ENCODE data around the gene PRKRIP1.

Gene PRKRIP1

GRCh38 chr7:102416406-102416805 lies 20.2 kb downstream of the PRKRIP1 start:
- no peaks in the 10 kb centered on the region for H3K27me3 ChIP-seq (ENCODE audit: insufficient read depth, low read length)
- H3K27ac ChIP-seq (ENCODE audit: low read depth, low read length), result no peak overlapping the region
- no peak overlapping the region for H3K4me3 ChIP-seq (ENCODE audit: low read depth, low read length)
- H3K4me1 ChIP-seq (ENCODE audit: control insufficient read depth, insufficient read depth, low read length, unreplicated experiment), result no peaks in the 10 kb centered on the region
- H3K36me3 ChIP-seq (ENCODE audit: insufficient read depth, low read length), result peaks cover 8% of the 10 kb centered on the region
- no peaks in the 10 kb centered on the region for H3K79me2 ChIP-seq (ENCODE audit: control insufficient read depth, insufficient read depth, low read length, unreplicated experiment)
- H2AFZ ChIP-seq (ENCODE audit: low read length, unreplicated experiment), result no peak overlapping the region

GRCh38 chr7:102417105-102417504 lies 20.9 kb downstream of the PRKRIP1 start:
- H2AFZ ChIP-seq (ENCODE audit: low read length, unreplicated experiment), result no peak overlapping the region
- H3K4me3 ChIP-seq (ENCODE audit: low read depth, low read length), result no peak overlapping the region
- H3K27ac ChIP-seq (ENCODE audit: low read depth, low read length), result no peak overlapping the region
- H3K79me2 ChIP-seq (ENCODE audit: control insufficient read depth, insufficient read depth, low read length, unreplicated experiment), result no peaks in the 10 kb centered on the region
- H3K36me3 ChIP-seq (ENCODE audit: insufficient read depth, low read length), result peaks cover 8% of the 10 kb centered on the region
- H3K27me3 ChIP-seq (ENCODE audit: insufficient read depth, low read length), result no peaks in the 10 kb centered on the region
- H3K4me1 ChIP-seq (ENCODE audit: control insufficient read depth, insufficient read depth, low read length, unreplicated experiment), result no peaks in the 10 kb centered on the region

- no peaks in the 10 kb centered on the region for H3K4me1 ChIP-seq (ENCODE audit: control insufficient read depth, insufficient read depth, low read length, unreplicated experiment)
- no peaks in the 10 kb centered on the region for H3K79me2 ChIP-seq (ENCODE audit: control insufficient read depth, insufficient read depth, low read length, unreplicated experiment)
- H3K27me3 ChIP-seq (ENCODE audit: insufficient read depth, low read length), result no peaks in the 10 kb centered on the region
- H3K27ac ChIP-seq (ENCODE audit: low read depth, low read length), result no peak overlapping the region
- no peak overlapping the region for H2AFZ ChIP-seq (ENCODE audit: low read length, unreplicated experiment)
- H3K4me3 ChIP-seq (ENCODE audit: low read depth, low read length), result no peak overlapping the region
- H3K36me3 ChIP-seq (ENCODE audit: insufficient read depth, low read length), result peaks cover 8% of the 10 kb centered on the region
Observed at GRCh38 chr7:102418592-102418991, 22.4 kb downstream of the PRKRIP1 start.

GRCh38 chr7:102421706-102422240 lies 25.6 kb downstream of the PRKRIP1 start:
- Histone ChIP-seq H3K4me1 (ENCODE audit: control insufficient read depth, insufficient read depth, low read length, unreplicated experiment) (no peaks in the 10 kb centered on the region), H3K36me3 (ENCODE audit: insufficient read depth, low read length) (peaks cover 10% of the 10 kb centered on the region), H3K79me2 (ENCODE audit: control insufficient read depth, insufficient read depth, low read length, unreplicated experiment) (no peaks in the 10 kb centered on the region), H3K27ac (ENCODE audit: low read depth, low read length) (no peak overlapping the region), H2AFZ (ENCODE audit: low read length, unreplicated experiment) (no peak overlapping the region), H3K27me3 (ENCODE audit: insufficient read depth, low read length) (no peaks in the 10 kb centered on the region), H3K4me3 (ENCODE audit: low read depth, low read length) (no peak overlapping the region)

GRCh38 chr7:102424129-102424551 lies 28.0 kb downstream of the PRKRIP1 start:
- no peak overlapping the region for H2AFZ ChIP-seq (ENCODE audit: low read length, unreplicated experiment)
- H3K27me3 ChIP-seq (ENCODE audit: insufficient read depth, low read length), result no peaks in the 10 kb centered on the region
- no peaks in the 10 kb centered on the region for H3K4me1 ChIP-seq (ENCODE audit: control insufficient read depth, insufficient read depth, low read length, unreplicated experiment)
- peaks cover 6% of the 10 kb centered on the region for H3K36me3 ChIP-seq (ENCODE audit: insufficient read depth, low read length)
- H3K79me2 ChIP-seq (ENCODE audit: control insufficient read depth, insufficient read depth, low read length, unreplicated experiment), result no peaks in the 10 kb centered on the region
- no peak overlapping the region for H3K27ac ChIP-seq (ENCODE audit: low read depth, low read length)
- no peak overlapping the region for H3K4me3 ChIP-seq (ENCODE audit: low read depth, low read length)

GRCh38 chr7:102424787-102425218 lies 28.6 kb downstream of the PRKRIP1 start:
- Histone ChIP-seq H3K79me2 (ENCODE audit: control insufficient read depth, insufficient read depth, low read length, unreplicated experiment) (no peaks in the 10 kb centered on the region), H3K4me1 (ENCODE audit: control insufficient read depth, insufficient read depth, low read length, unreplicated experiment) (no peaks in the 10 kb centered on the region), H3K27ac (ENCODE audit: low read depth, low read length) (no peak overlapping the region), H3K4me3 (ENCODE audit: low read depth, low read length) (no peak overlapping the region), H3K36me3 (ENCODE audit: insufficient read depth, low read length) (peaks cover 6% of the 10 kb centered on the region; the same call in 1 of the 2 replicates), H3K27me3 (ENCODE audit: insufficient read depth, low read length) (no peaks in the 10 kb centered on the region), H2AFZ (ENCODE audit: low read length, unreplicated experiment) (no peak overlapping the region)

GRCh38 chr7:102425639-102426267 lies 29.6 kb downstream of the PRKRIP1 start:
- Histone ChIP-seq H3K4me1 (ENCODE audit: control insufficient read depth, insufficient read depth, low read length, unreplicated experiment) (no peaks in the 10 kb centered on the region), H3K4me3 (ENCODE audit: low read depth, low read length) (no peak overlapping the region), H3K27ac (ENCODE audit: low read depth, low read length) (no peak overlapping the region), H3K36me3 (ENCODE audit: insufficient read depth, low read length) (peaks cover 6% of the 10 kb centered on the region; the same call in 1 of the 2 replicates), H3K79me2 (ENCODE audit: control insufficient read depth, insufficient read depth, low read length, unreplicated experiment) (no peaks in the 10 kb centered on the region), H3K27me3 (ENCODE audit: insufficient read depth, low read length) (no peaks in the 10 kb centered on the region), H2AFZ (ENCODE audit: low read length, unreplicated experiment) (no peak overlapping the region)

GRCh38 chr7:102426268-102427018 lies 30.3 kb downstream of the PRKRIP1 start:
- no peak overlapping the region for H3K27ac ChIP-seq (ENCODE audit: low read depth, low read length)
- H3K4me3 ChIP-seq (ENCODE audit: low read depth, low read length), result no peak overlapping the region
- no peaks in the 10 kb centered on the region for H3K4me1 ChIP-seq (ENCODE audit: control insufficient read depth, insufficient read depth, low read length, unreplicated experiment)

GRCh38 chr7:102427019-102427405 lies 30.8 kb downstream of the PRKRIP1 start:
- Histone ChIP-seq H3K4me1 (ENCODE audit: control insufficient read depth, insufficient read depth, low read length, unreplicated experiment) (no peaks in the 10 kb centered on the region), H2AFZ (ENCODE audit: low read length, unreplicated experiment) (no peak overlapping the region), H3K27ac (ENCODE audit: low read depth, low read length) (no peak overlapping the region), H3K79me2 (ENCODE audit: control insufficient read depth, insufficient read depth, low read length, unreplicated experiment) (no peaks in the 10 kb centered on the region), H3K4me3 (ENCODE audit: low read depth, low read length) (no peak overlapping the region), H3K27me3 (ENCODE audit: insufficient read depth, low read length) (no peaks in the 10 kb centered on the region), H3K36me3 (ENCODE audit: insufficient read depth, low read length) (peaks cover 6% of the 10 kb centered on the region; the same call in 1 of the 2 replicates)

More at GRCh38 chr7:102426268-102427018, 30.3 kb downstream of the PRKRIP1 start:
- Histone ChIP-seq H3K79me2 (ENCODE audit: control insufficient read depth, insufficient read depth, low read length, unreplicated experiment) (no peaks in the 10 kb centered on the region), H3K36me3 (ENCODE audit: insufficient read depth, low read length) (peaks cover 6% of the 10 kb centered on the region; the same call in 1 of the 2 replicates), H3K27me3 (ENCODE audit: insufficient read depth, low read length) (no peaks in the 10 kb centered on the region), H2AFZ (ENCODE audit: low read length, unreplicated experiment) (no peak overlapping the region)

GRCh38 chr7:102429141-102429899 lies 33.2 kb downstream of the PRKRIP1 start:
- H3K4me1 ChIP-seq (ENCODE audit: control insufficient read depth, insufficient read depth, low read length, unreplicated experiment), result peaks cover 6% of the 10 kb centered on the region
- peaks cover 4% of the 10 kb centered on the region for H3K79me2 ChIP-seq (ENCODE audit: control insufficient read depth, insufficient read depth, low read length, unreplicated experiment)
- H3K36me3 ChIP-seq (ENCODE audit: insufficient read depth, low read length), result peaks cover 6% of the 10 kb centered on the region; the same call in 1 of the 2 replicates
- H3K4me3 ChIP-seq (ENCODE audit: low read depth, low read length), result no peak overlapping the region
- no peak overlapping the region for H2AFZ ChIP-seq (ENCODE audit: low read length, unreplicated experiment)
- no peak overlapping the region for H3K27ac ChIP-seq (ENCODE audit: low read depth, low read length)
- H3K27me3 ChIP-seq (ENCODE audit: insufficient read depth, low read length), result no peaks in the 10 kb centered on the region
